Effector memory CD4-positive, alpha-beta T cell (primary cell): ENCODE measurements around the gene DISP3.

Source experiments
- DNase-seq, 3 donors: peaks; one replicate each; pipeline ENCODE4 v3.0.0-alpha.2; 2020
- H3K27ac ChIP-seq: 2 replicates; pipeline ENCODE4 v1.7.0; 2013; ENCODE audit warnings: mild to moderate bottlenecking, low read length, moderate library complexity; ENCODE audit not compliant: insufficient read depth, poor library complexity, severe bottlenecking
- H3K27me3 ChIP-seq: replicated peaks from 2 replicates; pipeline ENCODE4 v1.7.0; 2013; ENCODE audit warnings: mild to moderate bottlenecking, low read length; ENCODE audit not compliant: insufficient read depth, control insufficient read depth, poor library complexity, severe bottlenecking
- H3K36me3 ChIP-seq: 2 replicates; pipeline ENCODE4 v1.7.0; 2013; ENCODE audit warnings: mild to moderate bottlenecking, low read length, moderate library complexity; ENCODE audit not compliant: control insufficient read depth, insufficient read depth
- H3K4me1 ChIP-seq: 2 replicates; pipeline ENCODE4 v1.7.0; 2013; ENCODE audit warnings: low read length, mild to moderate bottlenecking; ENCODE audit not compliant: control insufficient read depth, insufficient read depth, poor library complexity, severe bottlenecking
- H3K4me3 ChIP-seq: 2 replicates; pipeline ENCODE4 v1.7.0; 2013; ENCODE audit warnings: low read length, low read depth, mild to moderate bottlenecking; ENCODE audit not compliant: insufficient read depth, poor library complexity, severe bottlenecking
- H3K9me3 ChIP-seq: 2 replicates; pipeline ENCODE4 v1.7.0; 2013; ENCODE audit warnings: mild to moderate bottlenecking, low read length, moderate library complexity; ENCODE audit not compliant: control insufficient read depth

DISP3 gene

GRCh38 chr1:11539850-11540772 lies 61.2 kb downstream of the DISP3 start:
- Histone ChIP-seq H3K36me3 (no peaks in the 10 kb centered on the region), H3K4me3 (no peak overlapping the region), H3K4me1 (no peaks in the 10 kb centered on the region), H3K27ac (no peak overlapping the region), H3K27me3 (no peaks in the 10 kb centered on the region), H3K9me3 (no peaks in the 10 kb centered on the region)
- no peak for DNase-seq

- no peaks in the 10 kb centered on the region for H3K9me3 ChIP-seq
- H3K36me3 ChIP-seq, result no peaks in the 10 kb centered on the region
- H3K4me3 ChIP-seq, result no peak overlapping the region
- H3K27me3 ChIP-seq, result no peaks in the 10 kb centered on the region
- no peak for DNase-seq
- H3K27ac ChIP-seq, result no peak overlapping the region
- no peaks in the 10 kb centered on the region for H3K4me1 ChIP-seq
Observed at GRCh38 chr1:11540773-11541160, 61.8 kb downstream of the DISP3 start.

DNA sequence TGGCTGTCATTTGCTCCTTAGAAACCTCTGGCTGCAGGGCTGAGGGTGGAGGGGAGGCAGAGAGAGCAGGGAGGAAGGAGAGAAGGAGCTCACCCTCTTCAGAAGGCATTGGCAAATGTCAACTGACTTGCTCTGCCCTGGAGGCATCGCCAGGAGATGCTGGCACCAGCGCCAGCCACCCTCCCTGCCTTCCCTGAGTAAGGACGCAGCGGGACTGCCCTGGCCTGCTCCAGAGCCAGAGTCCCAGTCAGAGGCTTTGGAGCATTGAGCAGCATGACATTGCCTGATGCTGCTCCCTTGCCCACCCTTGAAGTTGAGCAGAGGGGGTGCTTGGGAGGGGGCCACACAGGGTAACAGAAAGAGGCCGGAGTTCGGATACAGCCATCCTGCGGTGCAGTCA lies 62.3 kb downstream of the DISP3 start:
- no peak overlapping the region for H3K27ac ChIP-seq
- no peaks in the 10 kb centered on the region for H3K4me1 ChIP-seq
- H3K4me3 ChIP-seq, result no peak overlapping the region
- no peaks in the 10 kb centered on the region for H3K27me3 ChIP-seq
- no peaks in the 10 kb centered on the region for H3K36me3 ChIP-seq
- no peak for DNase-seq
- H3K9me3 ChIP-seq, result no peaks in the 10 kb centered on the region

GRCh38 chr1:11541956-11542355 lies 63.0 kb downstream of the DISP3 start:
- Histone ChIP-seq H3K27me3 (no peaks in the 10 kb centered on the region), H3K36me3 (no peaks in the 10 kb centered on the region), H3K9me3 (no peaks in the 10 kb centered on the region), H3K4me1 (no peaks in the 10 kb centered on the region), H3K4me3 (no peak overlapping the region), H3K27ac (no peak overlapping the region)
- DNase-seq, result no peak

GRCh38 chr1:11543392-11543791 lies 64.4 kb downstream of the DISP3 start:
- H3K9me3 ChIP-seq, result no peaks in the 10 kb centered on the region
- no peak overlapping the region for H3K27ac ChIP-seq
- no peak for DNase-seq
- H3K27me3 ChIP-seq, result no peaks in the 10 kb centered on the region
- H3K4me1 ChIP-seq, result no peaks in the 10 kb centered on the region
- H3K4me3 ChIP-seq, result no peak overlapping the region
- no peaks in the 10 kb centered on the region for H3K36me3 ChIP-seq

DNA sequence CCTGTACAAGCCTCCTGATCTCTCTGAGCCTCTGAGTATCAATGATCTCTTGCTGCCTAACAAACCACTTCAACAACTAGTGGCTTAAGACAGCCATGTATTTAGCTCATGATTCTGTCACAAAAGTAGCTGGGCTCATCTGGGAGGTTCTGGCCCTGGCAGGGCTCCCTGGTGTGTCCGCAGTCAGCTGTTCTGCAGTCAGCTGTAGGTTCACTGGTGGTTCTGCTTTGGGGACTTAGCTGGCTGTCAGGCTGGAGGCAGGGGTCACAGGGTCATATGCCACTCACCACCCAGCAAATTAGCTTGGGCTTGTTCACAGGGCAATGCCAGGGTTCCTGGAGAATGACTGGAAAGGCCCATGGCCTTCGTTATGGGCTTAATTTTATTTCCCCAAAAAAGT lies 64.8 kb downstream of the DISP3 start:
- Histone ChIP-seq H3K27ac (no peak overlapping the region), H3K9me3 (no peaks in the 10 kb centered on the region), H3K4me1 (no peaks in the 10 kb centered on the region), H3K36me3 (no peaks in the 10 kb centered on the region), H3K4me3 (no peak overlapping the region), H3K27me3 (no peaks in the 10 kb centered on the region)
- DNase-seq, result no peak

DNA sequence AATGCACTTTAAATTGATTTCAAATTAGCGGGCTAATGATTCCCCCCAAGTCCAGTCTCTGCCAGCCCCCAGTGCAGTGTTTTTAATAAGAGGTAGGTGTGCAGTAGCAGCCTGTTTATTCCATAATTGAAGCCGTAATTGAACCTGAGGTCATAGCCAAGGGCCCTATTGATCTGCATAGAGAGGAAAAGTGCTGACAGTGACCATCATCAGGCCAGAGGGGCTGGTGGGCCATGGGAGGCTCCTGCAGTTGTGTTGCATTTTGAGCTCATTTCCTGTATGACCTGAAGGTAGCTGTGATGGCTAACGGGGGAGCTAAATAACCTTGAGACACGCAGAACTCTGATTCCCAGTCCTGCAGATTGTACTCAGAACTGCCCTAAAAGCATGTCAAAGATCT lies 67.5 kb downstream of the DISP3 start:
- H3K4me1 ChIP-seq, result no peaks in the 10 kb centered on the region
- DNase-seq, result no peak
- H3K27me3 ChIP-seq, result no peaks in the 10 kb centered on the region
- no peak overlapping the region for H3K4me3 ChIP-seq
- no peaks in the 10 kb centered on the region for H3K9me3 ChIP-seq
- no peaks in the 10 kb centered on the region for H3K36me3 ChIP-seq
- no peak overlapping the region for H3K27ac ChIP-seq

GRCh38 chr1:11550664-11551283 lies 71.8 kb downstream of the DISP3 start:
- H3K9me3 ChIP-seq, result no peaks in the 10 kb centered on the region
- no peaks in the 10 kb centered on the region for H3K36me3 ChIP-seq
- H3K4me3 ChIP-seq, result no peak overlapping the region
- no peak for DNase-seq
- no peak overlapping the region for H3K27ac ChIP-seq
- peaks cover 6% of the 10 kb centered on the region for H3K27me3 ChIP-seq
- H3K4me1 ChIP-seq, result no peaks in the 10 kb centered on the region

- Histone ChIP-seq H3K4me3 (no peak overlapping the region), H3K27me3 (peaks cover 4% of the 10 kb centered on the region), H3K9me3 (no peaks in the 10 kb centered on the region), H3K36me3 (no peaks in the 10 kb centered on the region), H3K27ac (no peak overlapping the region), H3K4me1 (no peaks in the 10 kb centered on the region)
- DNase-seq, result no peak
Observed at GRCh38 chr1:11558276-11558675, 79.3 kb downstream of the DISP3 start.

GRCh38 chr1:11558871-11559590 lies 80.1 kb downstream of the DISP3 start:
- Histone ChIP-seq H3K27me3 (peaks cover 4% of the 10 kb centered on the region), H3K36me3 (no peaks in the 10 kb centered on the region), H3K4me3 (no peak overlapping the region)

More at GRCh38 chr1:11558871-11559590, 80.1 kb downstream of the DISP3 start:
- H3K9me3 ChIP-seq, result no peaks in the 10 kb centered on the region
- no peaks in the 10 kb centered on the region for H3K4me1 ChIP-seq
- H3K27ac ChIP-seq, result no peak overlapping the region
- DNase-seq, result no peak
